BJ (cell line): ENCODE results near the gene POLR1D. TPM values are rescaled to one million over a fixed set of nuclear protein-coding genes. Genes with fewer than 3 reads are reported as not detected.
A peak's percentile ranks its signal among the peaks of the same experiment; 100 is the strongest.

Source experiments
- CTCF ChIA-PET: fragments of 350-600 bp; formaldehyde crosslinking; extraction: SDS; loops from one replicate; lab custom pipeline; 2021; ENCODE audit warnings: antibody characterized with exemption, inconsistent platforms; lab: Yijun Ruan, JAX
- POLR2A ChIA-PET: fragments of 300-600 bp; sonication (Branson Sonifier 250); formaldehyde crosslinking; extraction: SDS; loops from one replicate; lab custom pipeline; 2021; ENCODE audit warnings: antibody characterized with exemption; lab: Charles Lee
- DNase-seq: peaks from one replicate; pipeline ENCODE4 v3.0.0-alpha.2; 2011; ENCODE audit warnings: low read depth
- H3K27me3 ChIP-seq: 2 replicates; pipeline ENCODE4 v1.6.0; 2011; ENCODE audit warnings: low read length; ENCODE audit not compliant: control insufficient read depth, insufficient read depth
- H3K36me3 ChIP-seq: 2 replicates; pipeline ENCODE4 v1.5.1; 2011; ENCODE audit warnings: low read length; ENCODE audit not compliant: control insufficient read depth, insufficient read depth
- H3K4me3 ChIP-seq: 2 replicates; pipeline ENCODE4 v1.5.1; 2011; ENCODE audit warnings: low read depth, mild to moderate bottlenecking, control low read depth, low read length
- polyA plus RNA-seq: library from polyadenylated mRNA; depleted of rRNA; stranded (reverse); fragments of >200 nt; gene quantifications from 2 replicates; pipeline ENCODE4 v1.2.3, GENCODE V29; 2011
- TF ChIP-seq, protein P1 (sequence below): IDR thresholded peaks from 2 replicates; pipeline ENCODE4 v1.5.1; 2011; ENCODE audit warnings: low read depth, mild to moderate bottlenecking, control low read depth, inconsistent platforms, low read length, moderate library complexity; ENCODE audit not compliant: insufficient read depth

The POLR1D gene
- polyA plus RNA-seq, 1 experiment, result 79.4 TPM

DNA sequence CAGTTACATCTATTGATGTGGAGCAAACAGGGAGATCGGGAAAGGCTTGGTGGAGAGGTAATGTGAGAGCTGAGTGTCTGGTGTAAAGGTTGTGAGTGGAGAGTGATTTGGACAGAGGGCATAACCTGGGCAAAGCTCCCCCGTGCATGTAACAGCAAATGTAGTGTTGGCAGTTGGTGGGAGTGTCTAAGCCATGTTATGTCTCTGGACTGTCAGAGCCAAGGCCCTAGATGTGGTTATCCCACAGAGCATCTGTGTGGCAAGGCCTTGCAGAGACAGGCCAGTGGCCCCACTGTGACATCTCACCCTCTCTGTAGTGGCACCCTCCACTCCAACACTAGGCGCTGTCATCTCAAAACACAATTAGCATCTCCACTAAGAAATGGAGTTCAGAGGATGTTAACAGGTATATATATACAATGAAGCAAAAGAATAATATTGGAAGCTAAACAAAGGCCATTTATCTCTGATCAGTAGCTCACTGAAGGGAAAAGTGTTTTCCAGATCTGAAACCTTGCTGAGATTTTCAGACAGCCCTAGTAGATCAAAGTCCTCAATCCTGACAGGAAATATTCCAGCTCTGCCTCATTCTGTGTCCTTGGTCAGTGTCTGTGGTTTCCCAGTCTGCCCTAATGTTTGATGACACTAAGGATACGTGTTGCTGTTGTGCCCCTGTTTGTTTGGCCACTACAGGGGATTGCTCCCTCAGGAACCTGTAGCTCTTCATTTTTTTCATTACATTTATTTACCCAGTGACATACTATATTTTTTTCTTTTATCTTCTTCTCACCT lies 20.2 kb downstream of the POLR1D start:
- ChIA-PET CTCF (interaction anchor here (0.9 to 1.5 kb wide), 3 partner anchors 12 to 280 kb away, joined by 3 read pairs; no protein-coding TSS in a partner anchor), POLR2A (no interaction called here)
- Histone ChIP-seq H3K4me3 (no peak overlapping the region), H3K27me3 (no peaks in the 10 kb centered on the region), H3K36me3 (no peaks in the 10 kb centered on the region)
- TF ChIP-seq, protein P1, sequence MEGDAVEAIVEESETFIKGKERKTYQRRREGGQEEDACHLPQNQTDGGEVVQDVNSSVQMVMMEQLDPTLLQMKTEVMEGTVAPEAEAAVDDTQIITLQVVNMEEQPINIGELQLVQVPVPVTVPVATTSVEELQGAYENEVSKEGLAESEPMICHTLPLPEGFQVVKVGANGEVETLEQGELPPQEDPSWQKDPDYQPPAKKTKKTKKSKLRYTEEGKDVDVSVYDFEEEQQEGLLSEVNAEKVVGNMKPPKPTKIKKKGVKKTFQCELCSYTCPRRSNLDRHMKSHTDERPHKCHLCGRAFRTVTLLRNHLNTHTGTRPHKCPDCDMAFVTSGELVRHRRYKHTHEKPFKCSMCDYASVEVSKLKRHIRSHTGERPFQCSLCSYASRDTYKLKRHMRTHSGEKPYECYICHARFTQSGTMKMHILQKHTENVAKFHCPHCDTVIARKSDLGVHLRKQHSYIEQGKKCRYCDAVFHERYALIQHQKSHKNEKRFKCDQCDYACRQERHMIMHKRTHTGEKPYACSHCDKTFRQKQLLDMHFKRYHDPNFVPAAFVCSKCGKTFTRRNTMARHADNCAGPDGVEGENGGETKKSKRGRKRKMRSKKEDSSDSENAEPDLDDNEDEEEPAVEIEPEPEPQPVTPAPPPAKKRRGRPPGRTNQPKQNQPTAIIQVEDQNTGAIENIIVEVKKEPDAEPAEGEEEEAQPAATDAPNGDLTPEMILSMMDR, result no peak
- DNase-seq, result no peak

DNA sequence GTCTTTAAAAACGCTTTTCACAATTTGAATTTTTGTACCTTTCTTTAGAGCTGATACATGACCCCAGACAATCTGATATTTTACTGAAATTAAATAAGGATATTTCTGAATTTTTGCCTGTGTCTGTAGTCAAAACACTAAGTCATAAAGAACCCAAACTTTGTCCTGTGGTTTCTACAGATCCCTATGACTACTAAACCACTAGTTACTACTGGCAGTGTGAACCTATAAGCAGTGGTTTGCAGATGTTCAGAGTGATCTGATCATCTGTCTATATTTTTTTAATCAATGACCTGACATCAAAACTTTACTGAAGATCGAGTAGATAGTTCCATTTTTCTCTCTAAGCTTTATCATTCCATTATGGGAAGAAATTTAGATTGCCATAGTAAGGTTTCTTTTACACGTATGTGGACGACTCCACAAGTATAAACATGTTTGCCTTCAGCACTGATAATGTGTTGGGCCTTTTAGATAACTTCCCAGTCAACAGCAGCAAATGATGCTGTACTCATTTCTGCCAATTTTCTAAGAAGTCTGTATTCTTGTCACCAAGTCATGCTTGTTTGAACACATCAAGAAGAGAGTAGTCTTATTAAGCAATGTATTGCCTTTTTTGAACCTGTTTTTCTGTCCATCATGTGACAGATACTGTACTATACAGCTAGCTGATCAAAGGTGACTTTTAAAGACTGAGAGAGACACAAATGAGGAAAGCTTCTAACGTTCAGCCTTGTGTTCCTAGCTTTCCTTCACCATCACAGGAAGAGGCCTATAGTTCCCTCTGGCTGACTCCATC lies 21.8 kb downstream of the POLR1D start:
- TF ChIP-seq, protein P1, result no peak
- Histone ChIP-seq H3K27me3 (no peaks in the 10 kb centered on the region), H3K4me3 (no peak overlapping the region), H3K36me3 (no peaks in the 10 kb centered on the region)
- POLR2A ChIA-PET, result interaction anchor here (0.6 kb wide), 1 partner anchor 15 kb away, joined by 3 read pairs; no protein-coding TSS in a partner anchor
- DNase-seq, result no peak
- CTCF ChIA-PET, result interaction anchor here (1.1 kb wide), 1 partner anchor 17 kb away, joined by 3 read pairs; no protein-coding TSS in a partner anchor

DNA sequence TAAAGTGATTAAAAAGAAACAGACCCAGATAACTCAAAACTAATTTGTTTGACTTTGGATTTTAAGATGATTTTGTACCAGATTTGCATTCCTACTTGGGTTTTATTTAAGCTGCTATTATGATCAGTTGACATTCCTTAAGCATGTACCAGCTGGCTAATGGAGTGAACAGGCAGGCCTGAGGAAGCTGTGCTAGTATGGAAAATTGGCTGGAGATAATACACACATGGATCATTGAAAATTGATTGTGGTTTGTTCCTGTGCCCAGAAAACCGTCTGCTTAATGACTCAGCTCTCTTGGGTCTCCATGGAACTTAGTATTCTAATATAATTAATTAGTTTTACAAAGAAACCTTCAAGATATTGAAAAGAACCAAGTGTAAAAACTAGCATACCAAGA lies 22.6 kb downstream of the POLR1D start:
- TF ChIP-seq, protein P1, result no peak
- CTCF ChIA-PET, result interaction anchor here (1.1 kb wide), 1 partner anchor 16 kb away, joined by 3 read pairs; no protein-coding TSS in a partner anchor
- POLR2A ChIA-PET, result interaction anchor here (0.6 to 1.3 kb wide), 3 partner anchors 14 to 23 kb away, joined by 3 read pairs; no protein-coding TSS in a partner anchor
- peak; percentile 42 for DNase-seq
- H3K4me3 ChIP-seq, result no peak overlapping the region
- no peaks in the 10 kb centered on the region for H3K27me3 ChIP-seq
- no peaks in the 10 kb centered on the region for H3K36me3 ChIP-seq

DNA sequence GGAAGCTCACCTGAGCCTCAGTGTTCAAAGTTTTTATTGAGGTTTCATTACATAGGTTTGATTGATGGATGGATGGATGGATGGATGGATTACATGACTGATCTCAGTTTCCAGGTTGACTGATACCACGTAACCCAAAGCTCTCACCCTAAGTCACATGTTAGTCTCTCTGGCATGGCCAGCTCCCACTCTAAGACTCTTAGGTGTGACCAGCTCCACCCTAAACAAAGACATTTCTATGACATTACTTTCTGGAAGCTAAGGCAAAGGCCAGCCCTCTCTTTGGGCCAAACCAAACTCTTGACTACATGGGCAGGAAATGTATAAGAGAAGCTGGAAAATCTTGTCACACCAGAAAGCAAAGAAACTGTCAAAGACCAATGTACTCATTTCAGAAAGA lies 28.6 kb downstream of the POLR1D start:
- ChIA-PET CTCF (interaction anchor here (1.1 kb wide), 1 partner anchor 8 kb away, joined by 5 read pairs; no protein-coding TSS in a partner anchor), POLR2A (no interaction called here)
- Histone ChIP-seq H3K4me3 (no peak overlapping the region), H3K27me3 (no peaks in the 10 kb centered on the region), H3K36me3 (peaks cover 9% of the 10 kb centered on the region)
- TF ChIP-seq, protein P1, result no peak
- no peak for DNase-seq

DNA sequence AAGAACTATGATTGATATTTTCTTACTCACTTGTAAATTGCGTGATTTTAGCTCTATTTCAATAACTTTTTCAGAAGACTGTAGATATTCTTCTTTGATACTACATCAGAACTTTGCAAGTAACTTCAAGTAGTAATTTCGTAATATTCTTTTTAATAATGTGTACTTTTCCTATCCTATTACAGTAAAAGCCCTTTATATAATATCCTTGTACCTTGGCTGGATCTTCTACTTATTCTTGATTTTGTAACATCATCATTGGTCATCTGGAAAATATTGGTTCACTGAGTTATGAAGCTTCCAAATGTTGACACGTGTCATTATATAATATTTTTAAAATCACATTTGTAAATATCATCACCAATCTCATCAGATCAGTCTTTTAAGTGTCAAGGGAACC lies 32.4 kb downstream of the POLR1D start:
- no peak for DNase-seq
- H3K36me3 ChIP-seq, result peaks cover 9% of the 10 kb centered on the region
- TF ChIP-seq, protein P1, result no peak
- POLR2A ChIA-PET, result no interaction called here
- CTCF ChIA-PET, result no interaction called here
- H3K4me3 ChIP-seq, result no peak overlapping the region
- H3K27me3 ChIP-seq, result no peaks in the 10 kb centered on the region
